Measurements from ENCODE around the gene FOSL1.
A peak's percentile ranks its signal among the peaks of the same experiment; 100 is the strongest.

The FOSL1 gene

GRCh38 chr11:65919573-65920371, 19.6 kb upstream of the FOSL1 start:
- peak in 1 of 2 donors; percentile 44 for DNase-seq (ENCODE audit: low read depth in 2 of 2, low spot score in 1 of 2)

GRCh38 chr11:65919141-65919572, 19.0 kb upstream of the FOSL1 start, which contains the start of gene DRAP1:
TSS of gene DRAP1 (plus strand) at chr11:65919426. CDS start at chr11:65919502, 76 bp downstream.
- DNase-seq (ENCODE audit: low read depth in 2 of 2, low spot score in 1 of 2): peak; percentile 97 to 99

GRCh38 chr11:65918211-65919140, 18.3 kb upstream of the FOSL1 start, which contains the start of gene C11orf68:
TSS of gene C11orf68 (minus strand) at chr11:65919062. CDS start at chr11:65919031, 31 bp downstream.
- DNase-seq (ENCODE audit: low read depth in 2 of 2, low spot score in 1 of 2): no peak

- DNase-seq (ENCODE audit: low read depth in 2 of 2, low spot score in 1 of 2): no peak
These were observed 17.4 kb upstream of the FOSL1 start for GRCh38 chr11:65917434-65918210.

- no peak for DNase-seq (ENCODE audit: low read depth in 2 of 2, low spot score in 1 of 2)
These were observed 16.9 kb upstream of the FOSL1 start for GRCh38 chr11:65917077-65917433.

- DNase-seq (ENCODE audit: low read depth in 2 of 2, low spot score in 1 of 2): no peak
These were observed 16.2 kb upstream of the FOSL1 start for GRCh38 chr11:65916391-65916790.

- DNase-seq (ENCODE audit: low read depth in 2 of 2, low spot score in 1 of 2): no peak
These were observed 15.6 kb upstream of the FOSL1 start for GRCh38 chr11:65915821-65916251.

- DNase-seq (ENCODE audit: low read depth in 2 of 2, low spot score in 1 of 2): no peak
These were observed 15.1 kb upstream of the FOSL1 start for GRCh38 chr11:65915101-65915820.

GRCh38 chr11:65912845-65913244, 12.7 kb upstream of the FOSL1 start:
- DNase-seq (ENCODE audit: low read depth in 2 of 2, low spot score in 1 of 2): no peak

- DNase-seq (ENCODE audit: low read depth in 2 of 2, low spot score in 1 of 2): no peak
These were observed 11.7 kb upstream of the FOSL1 start for GRCh38 chr11:65911682-65912568.

GRCh38 chr11:65907878-65908277, 7.7 kb upstream of the FOSL1 start:
- no peak for DNase-seq (ENCODE audit: low read depth in 2 of 2, low spot score in 1 of 2)

- no peak for DNase-seq (ENCODE audit: low read depth in 2 of 2, low spot score in 1 of 2)
These were observed 6.4 kb upstream of the FOSL1 start for GRCh38 chr11:65906602-65907001.

- DNase-seq (ENCODE audit: low read depth in 2 of 2, low spot score in 1 of 2): no peak
These were observed 3.5 kb upstream of the FOSL1 start for GRCh38 chr11:65903715-65904114.

- DNase-seq (ENCODE audit: low read depth in 2 of 2, low spot score in 1 of 2): no peak
These were observed 2.9 kb upstream of the FOSL1 start for GRCh38 chr11:65903068-65903481.

- DNase-seq (ENCODE audit: low read depth in 2 of 2, low spot score in 1 of 2): no peak
These were observed 652 bp upstream of the FOSL1 start for GRCh38 chr11:65900899-65901180.

- DNase-seq (ENCODE audit: low read depth in 2 of 2, low spot score in 1 of 2): peak; percentile 45 to 65
These were observed 648 bp downstream of the FOSL1 start for GRCh38 chr11:65899356-65900124.

- no peak for DNase-seq (ENCODE audit: low read depth in 2 of 2, low spot score in 1 of 2)
These were observed 1.4 kb downstream of the FOSL1 start for GRCh38 chr11:65898656-65899355.

GRCh38 chr11:65897020-65897471, 3.1 kb downstream of the FOSL1 start:
- DNase-seq (ENCODE audit: low read depth in 2 of 2, low spot score in 1 of 2): no peak
